ENCODE data around the gene CERS2.
A peak's percentile ranks its signal among the peaks of the same experiment; 100 is the strongest.

The CERS2 gene

GRCh38 chr1:150997949-150998348 lies 23.3 kb upstream of the CERS2 start:
- DNase-seq (ENCODE audit: low read depth, low spot score): no peak

GRCh38 chr1:150997126-150997872 lies 22.7 kb upstream of the CERS2 start:
- no peak for DNase-seq (ENCODE audit: low read depth, low spot score)

DNA sequence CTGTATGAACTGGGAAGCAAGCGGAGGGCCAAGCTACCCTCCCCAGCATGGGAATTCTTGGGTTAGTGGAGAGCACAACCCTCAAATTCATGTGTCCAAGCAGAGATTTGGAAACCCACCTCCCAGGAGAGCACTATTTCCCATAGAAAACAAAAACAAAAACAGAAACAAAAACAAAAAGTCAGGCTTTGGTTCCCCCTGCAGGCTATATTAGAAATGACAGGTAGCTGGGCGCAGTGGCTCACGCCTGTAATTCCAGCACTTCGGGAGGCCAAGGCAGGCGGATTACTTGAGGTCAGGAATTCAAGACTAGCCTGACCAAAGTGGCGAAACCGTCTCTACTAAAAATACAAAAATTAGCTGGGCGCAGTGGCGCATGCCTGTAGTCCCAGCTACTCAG lies 21.3 kb upstream of the CERS2 start:
- no peak for DNase-seq (ENCODE audit: low read depth, low spot score)

GRCh38 chr1:150995460-150995859 lies 20.8 kb upstream of the CERS2 start:
- DNase-seq (ENCODE audit: low read depth, low spot score): no peak

GRCh38 chr1:150994248-150994647 lies 19.6 kb upstream of the CERS2 start:
- DNase-seq (ENCODE audit: low read depth, low spot score): no peak

DNA sequence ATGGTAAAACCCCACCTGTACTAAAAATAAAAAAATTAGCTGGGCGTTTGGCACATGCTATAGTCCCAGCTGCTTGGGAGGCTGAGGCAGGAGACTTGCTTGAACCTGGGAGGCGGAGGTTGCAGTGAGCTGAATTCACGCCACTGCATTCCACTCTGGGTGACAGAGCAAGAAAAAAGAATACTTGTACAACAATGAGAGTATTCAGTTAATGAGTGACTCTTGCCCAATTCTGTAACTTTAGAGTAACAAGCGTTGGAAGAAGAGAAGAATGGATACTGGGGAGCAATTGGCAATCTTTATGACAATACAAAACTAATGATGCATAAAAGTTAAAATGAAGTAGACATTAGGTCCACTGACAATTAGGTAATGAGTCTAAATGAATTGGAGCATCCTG lies 18.0 kb upstream of the CERS2 start:
- no peak for DNase-seq (ENCODE audit: low read depth, low spot score)

DNA sequence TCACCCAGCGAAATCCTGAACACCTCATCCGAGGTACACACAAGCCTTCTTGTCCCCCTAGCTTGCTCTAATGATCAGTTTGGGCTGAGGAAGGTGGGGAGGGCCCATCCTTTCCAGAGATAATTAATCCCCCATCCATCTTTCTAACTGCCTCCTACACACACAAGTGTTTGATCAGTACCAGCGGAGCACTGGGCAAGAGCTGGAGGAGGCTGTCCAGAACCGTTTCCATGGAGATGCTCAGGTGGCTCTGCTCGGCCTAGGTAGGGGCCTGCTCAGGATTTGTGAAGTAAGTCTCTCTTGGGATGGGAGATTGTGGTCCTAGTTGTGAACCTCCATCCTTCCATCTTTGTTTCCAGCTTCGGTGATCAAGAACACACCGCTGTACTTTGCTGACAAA lies 13.3 kb upstream of the CERS2 start:
- no peak for DNase-seq (ENCODE audit: low read depth, low spot score)

DNA sequence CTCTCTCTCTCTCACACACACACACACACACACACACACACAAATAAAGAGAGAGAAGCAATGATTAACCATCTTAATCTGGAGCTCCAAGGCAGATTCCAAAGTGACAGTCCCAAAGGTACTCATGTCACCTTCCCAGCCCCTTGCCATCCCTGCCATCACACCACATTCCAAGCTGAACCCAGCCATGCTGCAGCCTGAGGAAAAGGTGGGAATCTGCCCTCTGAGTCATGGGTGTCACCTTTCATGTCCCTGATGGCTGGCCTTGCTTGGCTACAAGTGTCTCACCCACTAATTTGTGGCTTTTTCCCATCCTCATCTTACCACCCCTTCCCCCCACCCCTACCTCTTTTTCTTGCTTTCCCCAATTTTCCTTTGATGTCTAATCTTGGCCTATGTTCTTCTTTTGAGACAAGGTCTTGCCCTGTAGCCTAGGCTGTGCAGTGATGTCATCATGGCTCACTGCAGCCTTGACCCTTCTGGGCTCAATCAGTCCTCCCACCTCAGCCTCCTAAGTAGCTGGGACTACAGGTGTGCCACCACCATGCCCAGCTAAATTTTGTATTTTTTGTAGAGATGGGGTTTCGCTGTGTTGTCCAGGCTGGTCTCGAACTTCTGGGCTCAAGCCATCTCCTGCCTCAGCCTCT lies 10.7 kb upstream of the CERS2 start:
- DNase-seq (ENCODE audit: low read depth, low spot score): no peak

- DNase-seq (ENCODE audit: low read depth, low spot score): no peak
Observed at GRCh38 chr1:150981805-150982712, 7.4 kb upstream of the CERS2 start, which contains the start of gene ANXA9. ANXA9 (plus strand) TSS chr1:150982292; CDS start chr1:150983106, 814 bp downstream.

DNA sequence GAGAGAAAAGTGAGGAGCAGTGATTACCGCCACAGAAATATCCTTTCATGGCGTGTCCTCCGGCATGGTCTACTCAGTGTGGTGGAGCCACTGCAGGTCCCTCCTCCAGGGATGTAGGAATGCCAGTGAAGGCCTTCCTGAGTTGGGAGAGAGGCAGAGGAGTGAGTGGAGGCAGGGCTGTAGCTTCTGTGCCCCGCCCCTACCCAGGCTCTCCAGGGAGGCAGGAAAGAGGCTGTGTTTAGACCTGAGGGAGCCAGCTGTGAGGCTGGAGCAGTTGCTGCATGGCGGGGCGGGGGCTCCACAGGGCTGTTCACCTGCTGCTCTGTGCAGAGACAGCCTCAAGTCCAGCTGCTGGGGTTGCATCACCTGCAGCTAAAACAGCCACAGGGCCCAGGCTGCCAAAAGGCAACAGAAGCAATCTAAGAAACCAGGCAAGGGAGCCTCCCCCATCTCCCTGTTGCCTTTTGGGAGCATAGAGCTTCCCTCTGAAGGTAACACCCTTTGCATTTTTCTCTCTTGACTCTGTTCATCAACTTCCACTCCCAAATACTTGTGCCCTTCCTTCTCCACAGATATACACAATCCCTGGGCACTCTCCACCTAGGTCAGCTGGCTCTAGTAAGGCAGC lies 6.7 kb upstream of the CERS2 start:
- peak; percentile 90 for DNase-seq (ENCODE audit: low read depth, low spot score)

- no peak for DNase-seq (ENCODE audit: low read depth, low spot score)
Observed at GRCh38 chr1:150979092-150980056, 4.7 kb upstream of the CERS2 start.

- DNase-seq (ENCODE audit: low read depth, low spot score): no peak
Observed at GRCh38 chr1:150976879-150977694, 2.5 kb upstream of the CERS2 start.

DNA sequence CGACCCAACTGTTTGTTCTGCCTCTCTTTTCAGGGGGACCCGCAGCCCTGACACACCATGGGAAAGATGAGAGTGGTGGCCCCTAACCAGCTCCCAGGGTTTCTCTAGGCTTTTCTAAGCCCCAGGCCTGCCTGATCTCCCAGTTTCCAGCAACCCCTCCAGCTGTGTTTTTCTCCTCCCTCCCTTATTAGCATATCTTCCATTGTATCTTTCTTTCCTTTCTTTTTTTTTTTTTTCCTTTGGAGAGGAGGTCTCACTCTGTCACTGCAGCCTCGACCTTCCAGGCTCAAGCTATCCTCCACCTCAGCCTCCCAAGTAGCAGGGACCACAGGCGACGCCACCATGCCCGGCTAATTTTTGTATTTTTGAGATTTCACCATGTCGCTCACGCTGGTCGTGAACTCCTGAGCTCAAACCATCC lies 1.8 kb upstream of the CERS2 start:
- no peak for DNase-seq (ENCODE audit: low read depth, low spot score)

- no peak for DNase-seq (ENCODE audit: low read depth, low spot score)
Observed at GRCh38 chr1:150973836-150974579, 627 bp downstream of the CERS2 start.

DNA sequence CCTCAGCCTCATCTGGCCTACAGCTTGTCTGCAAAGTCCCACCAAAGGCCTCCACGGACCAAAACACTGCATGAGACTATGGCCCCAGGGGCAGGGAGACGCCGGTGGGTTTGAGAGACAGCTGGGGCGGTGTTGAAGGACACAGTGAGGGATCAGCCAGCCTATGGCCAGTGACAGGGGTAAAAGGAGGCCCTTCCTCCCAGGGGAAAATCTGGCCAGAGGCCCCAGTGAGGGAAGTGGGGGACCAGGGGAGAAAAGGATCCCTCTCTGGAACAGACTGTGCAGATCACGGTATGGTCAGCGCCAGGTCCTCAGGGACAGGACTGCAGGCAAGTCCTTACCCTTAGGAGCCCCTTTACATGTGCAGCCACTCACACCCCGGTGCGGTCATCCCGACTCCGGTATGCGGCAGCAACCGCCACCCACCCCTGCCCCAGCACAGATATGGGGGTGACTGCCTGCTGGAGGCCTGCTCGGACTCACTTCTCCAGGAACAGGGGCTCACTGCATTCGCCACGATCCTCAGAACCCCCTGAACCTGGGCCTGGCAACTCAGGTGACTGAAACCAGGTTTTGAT lies 1.3 kb downstream of the CERS2 start:
- DNase-seq (ENCODE audit: low read depth, low spot score): no peak

DNA sequence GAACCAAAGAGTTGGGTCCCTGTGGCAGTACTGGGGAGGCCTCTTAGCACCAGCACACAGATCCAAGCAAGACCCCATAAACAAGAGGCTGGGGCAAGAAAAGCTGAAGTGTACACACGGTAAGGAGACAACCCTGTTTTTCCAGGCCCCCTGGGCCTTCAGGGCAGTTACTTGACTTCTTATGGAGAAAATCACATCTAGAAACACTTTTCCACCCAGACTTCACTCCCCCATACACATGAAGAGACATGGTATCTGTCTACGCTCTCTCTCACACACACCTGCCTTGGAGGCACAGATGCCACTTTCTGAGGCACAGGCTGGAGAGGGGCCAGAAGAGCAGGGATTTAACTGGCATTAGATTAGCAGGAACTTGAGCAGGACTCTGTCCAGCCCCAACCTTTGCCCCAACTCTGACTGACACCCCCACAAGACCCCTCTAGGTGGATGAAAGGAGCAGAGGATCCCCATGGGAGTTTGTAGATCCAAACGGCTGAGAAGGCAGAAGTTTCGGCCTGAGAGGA lies 2.2 kb downstream of the CERS2 start:
- DNase-seq (ENCODE audit: low read depth, low spot score): no peak

- DNase-seq (ENCODE audit: low read depth, low spot score): no peak
Observed at GRCh38 chr1:150971583-150972416, 2.8 kb downstream of the CERS2 start.

Measured in iPS DF 19.7 (cell line).